ENCODE results near the gene COPE. TPM values are rescaled to one million over a fixed set of nuclear protein-coding genes. Genes with fewer than 3 reads are reported as not detected.
"Not testable (repeated sequence)": the region's sequence is repeated elsewhere in the genome, so short reads cannot be mapped to it uniquely, and the experiment has no call there.

The COPE gene
- total RNA-seq, 1 donor from 2014 or later: 128 TPM

DNA sequence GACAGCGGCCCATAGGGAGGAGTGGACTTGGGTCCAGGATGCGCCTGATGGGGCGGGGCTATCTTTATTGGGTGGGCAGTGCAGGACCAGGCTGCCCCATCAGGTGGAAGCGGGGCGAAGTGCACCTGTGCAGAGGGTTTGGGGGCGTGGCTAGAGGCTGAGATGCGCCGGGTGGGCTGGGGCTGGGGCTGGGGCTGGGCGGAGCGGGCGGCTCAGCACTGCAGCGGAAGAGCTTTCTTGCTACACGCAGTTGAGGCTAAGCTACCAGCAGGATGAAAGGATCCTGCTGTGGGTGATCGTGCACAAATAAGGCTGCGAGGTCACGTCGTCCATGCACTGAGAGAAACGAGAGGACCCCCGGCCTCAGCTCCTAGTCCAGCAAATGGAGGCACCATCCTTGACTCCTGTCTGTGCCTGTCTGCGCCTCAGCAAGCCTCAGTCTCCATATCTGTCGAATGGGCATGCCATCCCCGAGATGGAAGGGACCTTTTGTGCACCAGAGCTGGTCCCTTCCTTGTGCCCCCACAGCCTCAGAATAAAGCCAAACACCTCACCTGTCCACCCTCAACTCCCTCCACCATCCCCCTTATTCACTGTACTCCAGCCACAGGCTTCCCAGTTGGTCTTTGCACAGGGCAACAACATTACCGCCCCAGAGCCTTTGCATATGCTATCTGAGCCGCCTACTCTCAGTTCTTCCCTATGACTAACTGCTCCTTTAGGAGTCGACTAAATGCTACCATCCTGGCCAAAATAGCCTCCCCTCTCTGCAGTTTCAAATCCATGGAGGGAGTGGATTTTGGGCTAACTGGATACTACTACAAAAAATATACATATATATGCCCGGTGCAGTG is 42.8 kb upstream of the COPE start:
- intact Hi-C loops (cut with micrococcal nuclease): no loop called here
- TF ChIP-seq, protein P1, sequence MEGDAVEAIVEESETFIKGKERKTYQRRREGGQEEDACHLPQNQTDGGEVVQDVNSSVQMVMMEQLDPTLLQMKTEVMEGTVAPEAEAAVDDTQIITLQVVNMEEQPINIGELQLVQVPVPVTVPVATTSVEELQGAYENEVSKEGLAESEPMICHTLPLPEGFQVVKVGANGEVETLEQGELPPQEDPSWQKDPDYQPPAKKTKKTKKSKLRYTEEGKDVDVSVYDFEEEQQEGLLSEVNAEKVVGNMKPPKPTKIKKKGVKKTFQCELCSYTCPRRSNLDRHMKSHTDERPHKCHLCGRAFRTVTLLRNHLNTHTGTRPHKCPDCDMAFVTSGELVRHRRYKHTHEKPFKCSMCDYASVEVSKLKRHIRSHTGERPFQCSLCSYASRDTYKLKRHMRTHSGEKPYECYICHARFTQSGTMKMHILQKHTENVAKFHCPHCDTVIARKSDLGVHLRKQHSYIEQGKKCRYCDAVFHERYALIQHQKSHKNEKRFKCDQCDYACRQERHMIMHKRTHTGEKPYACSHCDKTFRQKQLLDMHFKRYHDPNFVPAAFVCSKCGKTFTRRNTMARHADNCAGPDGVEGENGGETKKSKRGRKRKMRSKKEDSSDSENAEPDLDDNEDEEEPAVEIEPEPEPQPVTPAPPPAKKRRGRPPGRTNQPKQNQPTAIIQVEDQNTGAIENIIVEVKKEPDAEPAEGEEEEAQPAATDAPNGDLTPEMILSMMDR (IDR thresholded peaks at IDR 0.05; ENCODE audit: borderline replicate concordance): no peak
- Histone ChIP-seq H3K9me3 (replicated peaks) (no peaks in the 10 kb centered on the region), H3K36me3 (no peaks in the 10 kb centered on the region), H3K27me3 (ENCODE audit: low read depth) (peaks cover 40% of the 10 kb centered on the region), H3K27ac (replicated peaks) (no peak overlapping the region), H3K4me1 (no peaks in the 10 kb centered on the region), H3K4me3 (no peak overlapping the region)
- DNase-seq: no peak

DNA sequence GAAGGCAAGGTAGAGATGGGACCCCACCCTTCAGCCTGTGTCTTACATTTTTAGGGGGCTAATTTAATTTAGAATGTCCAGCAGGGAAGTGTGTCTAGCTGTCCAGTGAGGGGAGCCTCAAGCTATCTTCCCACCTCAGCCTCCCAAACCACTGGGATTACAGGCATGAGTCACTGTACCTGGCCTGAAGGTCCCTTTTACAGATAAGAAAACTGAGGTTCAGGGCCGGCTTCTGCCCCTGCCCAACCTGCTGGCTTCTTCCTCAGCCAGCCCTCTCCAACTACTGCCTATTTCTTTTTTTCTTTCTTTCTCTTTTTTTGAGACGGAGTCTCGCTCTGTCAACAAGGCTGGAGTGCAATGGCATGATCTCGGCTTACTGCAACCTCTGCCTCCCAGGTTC is 41.2 kb upstream of the COPE start:
- Histone ChIP-seq H3K4me3 (no peak overlapping the region), H3K27ac (replicated peaks) (no peak overlapping the region), H3K27me3 (ENCODE audit: low read depth) (peaks cover 40% of the 10 kb centered on the region), H3K36me3 (no peaks in the 10 kb centered on the region), H3K4me1 (no peaks in the 10 kb centered on the region), H3K9me3 (replicated peaks) (no peaks in the 10 kb centered on the region)
- TF ChIP-seq, protein P1 (IDR thresholded peaks at IDR 0.05; ENCODE audit: borderline replicate concordance): no peak
- no peak for DNase-seq
- intact Hi-C loops (cut with micrococcal nuclease): no loop called here

DNA sequence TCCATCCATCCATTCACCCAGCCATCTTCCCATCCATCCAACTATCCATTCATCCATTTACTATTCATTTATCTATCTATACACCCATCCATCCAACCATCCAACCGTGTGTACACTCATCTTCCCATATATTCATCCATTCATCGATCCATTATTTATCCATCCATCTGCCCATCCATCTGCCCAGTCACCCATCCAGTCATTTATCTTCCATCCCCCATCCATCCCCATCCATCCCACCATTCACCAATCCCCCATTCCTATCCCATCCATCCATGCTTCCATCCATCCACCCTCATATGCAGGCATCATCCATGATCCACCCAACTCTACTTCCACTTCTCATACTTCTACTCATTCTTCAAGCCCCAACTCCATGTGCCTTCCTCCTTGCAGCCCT is 35.9 kb upstream of the COPE start:
- no peak overlapping the region for H3K27ac ChIP-seq (replicated peaks)
- intact Hi-C loops (cut with micrococcal nuclease): no loop called here
- TF ChIP-seq, protein P1 (IDR thresholded peaks at IDR 0.05; ENCODE audit: borderline replicate concordance): no peak
- no peaks in the 10 kb centered on the region for H3K36me3 ChIP-seq
- no peaks in the 10 kb centered on the region for H3K9me3 ChIP-seq (replicated peaks)
- DNase-seq: no peak
- H3K4me1 ChIP-seq: no peaks in the 10 kb centered on the region
- H3K4me3 ChIP-seq: no peak overlapping the region
- peaks cover 6% of the 10 kb centered on the region for H3K27me3 ChIP-seq (ENCODE audit: low read depth)

DNA sequence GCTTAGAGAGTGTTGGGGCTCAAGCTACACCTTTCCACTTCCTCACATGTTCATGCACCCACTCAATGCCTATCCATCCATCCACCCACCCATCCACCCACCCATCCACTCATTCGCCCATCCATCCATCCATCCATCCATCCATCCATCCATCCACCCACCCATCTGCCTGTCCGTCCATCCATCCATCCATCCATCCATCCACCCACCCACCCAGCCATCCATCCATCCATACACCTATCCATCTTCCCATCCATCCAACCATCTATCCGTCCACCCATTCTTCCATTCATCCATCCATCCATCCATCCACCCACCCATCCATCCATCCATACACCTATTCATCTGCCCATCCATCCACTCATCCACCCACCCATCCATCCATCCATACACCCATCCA is 34.9 kb upstream of the COPE start:
- no peaks in the 10 kb centered on the region for H3K4me1 ChIP-seq
- intact Hi-C loops (cut with micrococcal nuclease): no loop called here
- no peak for DNase-seq
- H3K27me3 ChIP-seq (ENCODE audit: low read depth): peaks cover 4% of the 10 kb centered on the region
- H3K9me3 ChIP-seq (replicated peaks): no peaks in the 10 kb centered on the region
- no peak overlapping the region for H3K4me3 ChIP-seq
- no peak overlapping the region for H3K27ac ChIP-seq (replicated peaks)
- no peaks in the 10 kb centered on the region for H3K36me3 ChIP-seq
- TF ChIP-seq, protein P1 (IDR thresholded peaks at IDR 0.05; ENCODE audit: borderline replicate concordance): no peak

DNA sequence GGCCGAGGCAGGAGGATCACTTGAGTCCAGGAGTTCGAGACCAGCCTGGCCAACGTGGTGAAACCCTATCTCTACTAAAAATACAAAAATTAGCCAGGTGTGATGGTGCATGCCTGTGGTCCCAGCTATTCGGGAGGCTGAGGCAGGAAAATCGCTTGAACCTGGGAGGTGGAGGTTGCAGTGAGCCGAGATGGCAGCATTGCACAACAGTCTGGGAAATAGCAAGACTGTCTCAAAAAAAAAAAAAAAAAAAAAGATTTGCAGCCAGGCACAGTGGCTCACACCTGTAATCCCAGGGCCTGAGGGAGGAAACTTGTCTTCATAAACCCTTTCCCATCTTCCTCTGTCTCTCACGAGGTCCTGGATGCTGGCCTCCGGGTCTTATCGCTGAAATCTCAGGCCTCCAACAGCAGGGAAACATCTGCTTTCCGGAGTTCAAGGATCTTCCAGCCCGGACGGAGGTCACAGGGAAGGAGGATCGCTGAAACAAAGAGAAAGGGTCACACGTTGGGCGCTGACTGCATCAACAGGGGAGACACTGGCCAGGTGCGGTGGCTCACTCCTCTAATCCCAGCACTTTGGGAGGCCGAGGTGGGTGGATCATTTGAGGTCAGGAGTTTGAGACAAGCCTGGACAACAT is 33.3 kb upstream of the COPE start:
- H3K4me1 ChIP-seq; H3K9me3 ChIP-seq (replicated peaks); H3K4me3 ChIP-seq; H3K27ac ChIP-seq (replicated peaks); DNase-seq; intact Hi-C loops (cut with micrococcal nuclease); H3K36me3 ChIP-seq; H3K27me3 ChIP-seq (ENCODE audit: low read depth): not testable (repeated sequence)

DNA sequence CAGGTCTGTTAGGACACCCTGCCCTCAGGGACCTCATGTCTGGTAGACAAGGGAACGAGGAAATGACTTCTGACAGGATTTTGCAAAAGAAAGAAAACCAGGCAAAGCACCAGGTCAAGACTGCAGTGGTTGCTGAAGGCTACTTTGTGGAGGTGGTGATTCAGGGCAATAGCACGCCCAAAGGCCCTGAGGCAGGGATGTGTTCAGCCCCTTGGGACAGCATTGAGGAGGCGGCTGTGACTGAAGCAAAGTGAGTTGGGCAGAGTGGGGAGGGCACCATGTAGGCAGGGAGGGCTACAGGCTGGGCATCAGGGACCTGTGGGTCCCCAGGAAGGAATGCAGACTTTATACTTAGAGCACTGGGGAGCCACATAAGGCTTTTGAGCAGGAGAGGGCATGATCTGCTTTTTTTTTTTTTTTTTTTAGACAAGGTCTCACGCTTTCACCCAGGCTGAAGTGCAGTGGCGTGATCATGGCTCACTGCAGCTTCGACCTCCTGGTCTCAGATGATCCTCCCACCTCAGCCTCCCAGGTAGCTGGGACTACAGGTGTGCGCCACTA is 32.6 kb upstream of the COPE start:
- DNase-seq: no peak
- H3K4me3 ChIP-seq: no peak overlapping the region
- no peaks in the 10 kb centered on the region for H3K4me1 ChIP-seq
- H3K36me3 ChIP-seq: no peaks in the 10 kb centered on the region
- H3K27me3 ChIP-seq (ENCODE audit: low read depth): no peaks in the 10 kb centered on the region
- no peak overlapping the region for H3K27ac ChIP-seq (replicated peaks)
- TF ChIP-seq, protein P1 (IDR thresholded peaks at IDR 0.05; ENCODE audit: borderline replicate concordance): no peak
- intact Hi-C loops (cut with micrococcal nuclease): no loop called here
- no peaks in the 10 kb centered on the region for H3K9me3 ChIP-seq (replicated peaks)
